NT2/D1 (cell line): ENCODE measurements around the gene GMEB2.
"Not testable (repeated sequence)": the region's sequence is repeated elsewhere in the genome, so short reads cannot be mapped to it uniquely, and the experiment has no call there.

ENCODE experiments used
- DNase-seq: peaks from one replicate; pipeline ENCODE4 v3.0.0-alpha.2; 2011; ENCODE audit warnings: low read depth, low spot score
- H3K27me3 ChIP-seq: 2 replicates; pipeline ENCODE4 v1.6.0; 2011; ENCODE audit warnings: mild to moderate bottlenecking; ENCODE audit not compliant: insufficient read length, insufficient read depth
- H3K36me3 ChIP-seq: 2 replicates; pipeline ENCODE4 v1.6.1; 2011; ENCODE audit warnings: mild to moderate bottlenecking, low read length, mixed read lengths; ENCODE audit not compliant: insufficient read depth, insufficient read length
- H3K4me1 ChIP-seq: 2 replicates; pipeline ENCODE4 v1.5.1; 2011; ENCODE audit not compliant: insufficient read depth, insufficient read length
- H3K4me3 ChIP-seq: 2 replicates; pipeline ENCODE4 v1.5.1; 2011; ENCODE audit warnings: low read depth; ENCODE audit not compliant: insufficient read length
- H3K9ac ChIP-seq: 2 replicates; pipeline ENCODE4 v1.6.0; 2011; ENCODE audit warnings: low read depth; ENCODE audit not compliant: insufficient read length
- H3K9me3 ChIP-seq: 2 replicates; pipeline ENCODE4 v1.5.1; 2011; ENCODE audit warnings: mild to moderate bottlenecking, low read length; ENCODE audit not compliant: insufficient read depth
- SUZ12 ChIP-seq: IDR thresholded peaks from 2 replicates; pipeline ENCODE4 v1.6.1; 2011; ENCODE audit not compliant: insufficient read length, insufficient read depth; ENCODE audit errors: extremely low read depth
- YY1 ChIP-seq: IDR thresholded peaks from 2 replicates; pipeline ENCODE4 v1.6.1; 2011; ENCODE audit not compliant: insufficient read length, insufficient read depth
- ZNF274 ChIP-seq: IDR thresholded peaks from 2 replicates; pipeline ENCODE4 v1.6.1; 2011; ENCODE audit warnings: mild to moderate bottlenecking, low read depth, low read length

GMEB2 gene

DNA sequence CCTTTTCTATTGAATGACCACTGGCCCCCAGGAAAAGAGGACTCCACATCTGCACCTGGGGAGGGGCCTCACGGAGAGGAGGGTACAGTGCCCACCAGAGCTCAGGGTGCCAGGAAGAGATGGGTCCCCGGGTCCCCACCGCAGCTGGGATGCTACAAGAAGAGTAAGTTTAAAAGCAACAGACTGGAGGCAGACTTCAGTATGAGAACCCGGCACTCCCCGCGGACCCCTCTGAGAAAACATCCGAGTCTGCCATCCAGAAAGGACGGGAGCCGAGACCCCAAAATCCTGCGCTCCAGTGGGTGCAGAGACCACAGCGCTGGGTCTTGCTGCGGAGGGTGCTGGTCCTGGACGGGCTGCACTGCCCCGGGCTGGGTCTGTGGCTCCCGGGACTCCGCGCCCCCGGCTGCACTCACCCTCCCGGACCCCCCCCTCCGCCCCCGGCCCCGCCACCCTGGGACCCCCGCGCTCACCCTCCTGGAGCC lies 53.2 kb downstream of the GMEB2 start:
- H3K36me3 ChIP-seq: peaks cover 33% of the 10 kb centered on the region

DNA sequence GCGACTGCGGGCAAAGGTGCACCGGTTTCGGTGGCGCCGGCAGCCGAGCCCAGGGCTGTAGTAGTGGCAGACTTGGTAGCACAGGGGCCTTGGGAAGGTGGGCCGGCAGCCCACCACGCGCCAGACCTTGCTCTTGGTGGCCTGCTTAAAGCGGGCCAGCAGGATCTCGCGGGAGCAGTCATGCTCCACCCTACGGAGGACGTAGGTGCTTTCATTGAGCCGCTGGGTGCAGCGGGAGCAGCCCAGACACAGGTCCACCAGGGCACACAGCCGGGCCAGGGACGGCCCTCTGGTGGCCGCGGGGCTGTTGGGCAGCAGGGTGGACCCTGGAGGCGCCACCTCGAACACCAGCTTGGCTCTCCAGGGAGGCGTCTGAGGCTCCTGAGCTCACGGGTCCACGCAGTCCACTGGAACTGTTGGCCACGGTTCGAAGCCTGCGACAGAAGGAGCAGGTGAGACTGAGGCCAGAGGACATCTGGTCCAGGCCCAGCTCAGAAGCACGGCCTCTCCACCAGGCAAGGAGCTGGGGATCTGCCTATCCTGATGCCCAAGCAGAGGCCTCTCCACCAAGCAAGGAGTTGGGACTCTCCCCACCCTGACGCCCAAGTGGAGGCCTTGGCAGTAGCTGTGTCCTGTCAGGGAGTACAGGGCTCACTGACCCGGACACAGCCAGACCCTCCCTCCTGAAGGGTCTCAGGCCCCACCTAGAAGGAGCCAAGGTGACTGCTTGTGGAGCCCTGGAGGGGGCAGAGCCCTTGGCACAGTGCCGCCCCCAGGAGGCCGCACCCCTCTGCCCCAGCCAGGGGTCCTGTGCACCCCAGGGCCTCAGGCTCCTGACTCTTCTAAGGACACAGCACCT lies 53.9 kb downstream of the GMEB2 start:
- DNase-seq: no peak
- peak overlapping the region; percentile 75 for H3K9ac ChIP-seq
- no peaks in the 10 kb centered on the region for H3K9me3 ChIP-seq
- H3K4me3 ChIP-seq: peak overlapping the region; percentile 53
- H3K27me3 ChIP-seq: no peaks in the 10 kb centered on the region
- TF ChIP-seq YY1 (no peak), SUZ12 (no peak)
- H3K36me3 ChIP-seq: peaks cover 40% of the 10 kb centered on the region
- peaks cover 18% of the 10 kb centered on the region for H3K4me1 ChIP-seq

More for the DNA sequence above, 53.2 kb downstream of the GMEB2 start:
- TF ChIP-seq YY1 (no peak), SUZ12 (no peak), ZNF274 (no peak)
- Histone ChIP-seq H3K9me3 (no peaks in the 10 kb centered on the region), H3K4me3 (peak overlapping the region; percentile 53), H3K27me3 (no peaks in the 10 kb centered on the region), H3K4me1 (peaks cover 18% of the 10 kb centered on the region), H3K9ac (peak overlapping the region; percentile 75)
- no peak for DNase-seq

- H3K9ac ChIP-seq: peak overlapping the region; percentile 21
- no peak overlapping the region for H3K4me3 ChIP-seq
- H3K27me3 ChIP-seq: no peaks in the 10 kb centered on the region
- H3K9me3 ChIP-seq: no peaks in the 10 kb centered on the region
- DNase-seq: no peak
- TF ChIP-seq ZNF274: no peak
- no peak for TF ChIP-seq SUZ12
- TF ChIP-seq YY1: no peak
- H3K4me1 ChIP-seq: peaks cover 18% of the 10 kb centered on the region
- H3K36me3 ChIP-seq: peaks cover 48% of the 10 kb centered on the region
Observed at GRCh38 chr20:63572071-63572787, 54.7 kb downstream of the GMEB2 start.

DNA sequence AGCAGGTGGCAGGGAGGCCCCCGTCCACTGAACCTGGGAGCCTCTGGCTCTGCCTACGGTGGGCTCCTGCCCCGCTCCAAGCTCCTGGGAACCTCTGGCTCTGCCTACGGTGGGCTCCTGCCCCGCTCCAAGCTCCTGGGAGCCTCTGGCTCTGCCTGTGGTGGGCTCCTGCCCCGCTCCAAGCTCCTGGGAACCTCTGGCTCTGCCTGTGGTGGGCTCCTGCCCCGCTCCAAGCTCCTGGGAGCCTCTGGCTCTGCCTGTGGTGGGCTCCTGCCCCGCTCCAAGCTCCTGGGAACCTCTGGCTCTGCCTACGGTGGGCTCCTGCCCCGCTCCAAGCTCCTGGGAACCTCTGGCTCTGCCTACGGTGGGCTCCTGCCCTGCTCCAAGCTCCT lies 55.8 kb downstream of the GMEB2 start:
- H3K36me3 ChIP-seq: peaks cover 59% of the 10 kb centered on the region
- not testable (repeated sequence) for H3K4me3 ChIP-seq, H3K9me3 ChIP-seq, H3K27me3 ChIP-seq, DNase-seq, H3K9ac ChIP-seq
- H3K4me1 ChIP-seq: peaks cover 18% of the 10 kb centered on the region

DNA sequence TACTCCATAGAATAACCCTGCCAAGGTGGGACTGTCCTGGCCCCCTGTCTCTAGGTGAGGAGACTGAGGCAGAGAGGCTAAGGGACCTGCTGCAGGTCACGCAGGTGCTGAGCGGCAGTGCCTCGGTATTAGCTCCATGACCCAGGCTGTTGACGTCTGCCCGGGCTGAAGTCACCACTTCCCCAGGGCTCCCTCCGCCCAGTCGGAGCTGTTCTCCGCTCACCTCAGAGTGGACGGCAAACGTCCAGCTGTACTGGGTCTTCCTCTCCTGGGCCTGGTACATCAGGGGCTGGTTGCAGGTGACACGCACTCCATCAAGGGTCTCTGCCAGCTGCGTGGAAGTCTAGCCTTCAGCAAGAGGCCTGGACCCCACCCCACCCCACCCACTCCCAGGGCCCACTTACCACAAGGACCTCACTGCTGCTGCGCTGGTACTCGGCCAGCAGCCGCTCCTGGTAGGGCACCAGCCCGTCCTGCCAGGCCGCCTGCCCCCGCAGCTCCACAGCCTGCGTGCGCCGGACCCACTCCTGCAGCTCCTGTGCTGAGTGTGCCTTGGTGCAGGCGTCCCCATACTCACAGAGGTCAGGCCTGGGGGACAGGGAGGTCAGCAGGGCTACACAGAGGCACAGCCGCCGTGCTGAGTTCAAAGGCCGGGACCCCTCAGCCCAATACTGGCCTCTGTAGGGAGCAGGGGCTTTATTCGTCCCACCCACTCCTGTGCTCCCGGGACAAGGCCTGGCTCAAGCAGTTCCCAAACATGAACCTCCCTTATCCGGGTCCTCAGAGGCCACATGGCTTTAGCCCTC lies 56.4 kb downstream of the GMEB2 start:
- Histone ChIP-seq H3K4me3 (no peak overlapping the region), H3K27me3 (no peaks in the 10 kb centered on the region), H3K9me3 (no peaks in the 10 kb centered on the region), H3K9ac (peak overlapping the region; percentile 6), H3K36me3 (peaks cover 65% of the 10 kb centered on the region), H3K4me1 (peaks cover 18% of the 10 kb centered on the region)
- TF ChIP-seq YY1 (no peak), SUZ12 (no peak), ZNF274 (no peak)
- no peak for DNase-seq

DNA sequence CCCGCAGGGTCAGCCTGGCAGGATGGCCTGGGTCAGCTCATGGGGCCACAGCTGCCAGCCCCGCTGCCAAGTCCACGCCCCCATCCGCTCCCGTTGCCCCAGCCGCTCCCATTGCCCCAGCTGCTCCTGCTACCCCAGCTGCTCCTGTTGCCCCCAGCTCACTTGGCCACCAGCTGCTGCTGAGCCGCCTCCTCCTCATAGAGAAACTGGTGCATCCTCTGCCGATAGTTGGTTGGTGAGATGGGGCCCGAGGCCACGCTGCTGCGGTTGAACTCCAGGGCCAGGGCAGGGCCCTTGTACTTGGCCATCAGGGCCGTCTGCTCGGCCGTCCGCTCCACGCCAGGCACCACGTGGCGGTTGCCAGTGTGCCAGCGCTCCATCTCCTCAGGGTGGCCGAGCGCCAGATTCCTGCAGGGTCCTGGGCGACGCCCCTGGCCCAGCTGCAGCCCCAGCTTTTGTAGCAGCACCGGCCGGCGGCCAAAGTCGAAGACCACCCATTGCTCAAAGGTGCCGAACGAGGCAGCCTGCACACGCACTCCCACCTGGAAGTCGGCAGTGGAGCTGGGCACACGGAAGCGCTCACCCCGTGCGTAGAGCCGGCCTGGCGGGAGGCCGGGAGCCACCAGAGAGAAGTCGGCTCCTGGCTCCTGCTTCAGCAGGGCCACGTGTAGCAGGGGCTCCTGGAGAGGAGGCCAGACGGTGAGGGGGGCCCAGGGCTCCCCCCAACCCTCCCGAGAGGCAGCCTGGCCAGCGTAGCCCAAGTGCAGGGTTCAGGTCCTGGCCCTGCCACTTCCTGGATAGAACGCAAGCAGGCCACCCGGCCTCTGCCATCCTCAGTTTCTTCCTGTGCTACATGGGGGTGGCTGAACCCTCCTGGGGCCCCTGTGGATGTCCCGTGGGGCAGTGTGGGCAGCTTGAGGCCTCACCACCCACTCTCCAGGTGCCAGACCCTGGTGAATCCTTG lies 57.6 kb downstream of the GMEB2 start:
- H3K4me1 ChIP-seq: peaks cover 14% of the 10 kb centered on the region
- TF ChIP-seq YY1: no peak
- TF ChIP-seq ZNF274: no peak
- TF ChIP-seq SUZ12: no peak
- H3K9ac ChIP-seq: peak overlapping the region; percentile 44
- peaks cover 77% of the 10 kb centered on the region for H3K36me3 ChIP-seq
- H3K4me3 ChIP-seq: no peak overlapping the region
- no peaks in the 10 kb centered on the region for H3K9me3 ChIP-seq
- DNase-seq: no peak
- no peaks in the 10 kb centered on the region for H3K27me3 ChIP-seq
